Psoas muscle (tissue), 8 donors: Measurements from ENCODE around the gene BHLHE41. TPM values are rescaled to one million over a fixed set of nuclear protein-coding genes. Genes with fewer than 3 reads are reported as not detected.
A peak's percentile ranks its signal among the peaks of the same experiment; 100 is the strongest.

ENCODE experiments used
- ATAC-seq, 4 donors: fragments of 200-7000 bp; cut with Tn5 transposase; one replicate each; pipeline ENCODE4 v1.9.1; 2020; ENCODE audit warnings: moderate library complexity in 3 of 4, mild to moderate bottlenecking in 2 of 4
- DNase-seq, 2 donors: peaks; one replicate each; pipeline ENCODE4 v3.0.0-alpha.2; 2020
- H3K27ac ChIP-seq: fragments of 200-600 bp; one replicate; pipeline ENCODE4 v1.8.0; 2022
- H3K27me3 ChIP-seq, 3 donors: fragments of 200-600 bp in 1 of 3; one replicate each; pipeline versions ENCODE4 v1.6.1 to v1.8.0; 2013 to 2022; ENCODE audit warnings: low read length in 2 of 3, mild to moderate bottlenecking in 2 of 3, moderate library complexity in 1 of 3; ENCODE audit not compliant: insufficient read depth in 3 of 3
- H3K36me3 ChIP-seq, 2 donors: fragments of 200-600 bp in 1 of 2; one replicate each; pipeline versions ENCODE4 v1.6.1 to v1.8.0; 2013 to 2022; ENCODE audit warnings: low read depth in 1 of 2, mild to moderate bottlenecking in 1 of 2, moderate library complexity in 1 of 2; ENCODE audit not compliant: insufficient read depth in 1 of 2
- H3K4me1 ChIP-seq: fragments of 200-600 bp; one replicate; pipeline ENCODE4 v1.8.0; 2022
- H3K4me3 ChIP-seq: fragments of 200-600 bp; one replicate; pipeline ENCODE4 v1.8.0; 2022; ENCODE audit warnings: mild to moderate bottlenecking
- H3K9me3 ChIP-seq: fragments of 200-600 bp; one replicate; pipeline ENCODE4 v1.8.0; 2022
- CTCF ChIP-seq: fragments of 200-600 bp; IDR thresholded peaks from one replicate; pipeline ENCODE4 v1.8.0; 2022; ENCODE audit warnings: antibody characterized with exemption
- WGBS, 3 donors: extraction: QIAGEN DNeasy Blood & Tissue Kit; methylation state at CpG; one replicate each; pipeline versions ENCODE4 v1.1.6 to v1.1.7; 2013; 5-methylcytosine and 5-hydroxymethylcytosine counted together
- intact Hi-C, 2 donors: fragments of 100-400 bp; cut with DNase I; formaldehyde crosslinking; loops; one replicate each; pipeline versions ENCODE4 v1.11.0 to v1.14.2; 2022
- polyA plus RNA-seq, 3 donors: library from polyadenylated mRNA; stranded (reverse); fragments of 200-250 nt; gene quantifications; one replicate each; pipeline ENCODE4 v1.2.3, GENCODE V29; 2013
- total RNA-seq, 4 donors: library from RNA; stranded (reverse); fragmentation: NEBNext Ultra II Directional in 2 of 4; extraction: Animal tissue kit (Norgen Biotek cat#: 25700) in 2 of 4; gene quantifications; one replicate each; pipeline versions ENCODE4 v1.2.1 to v1.2.4, GENCODE V29; 2021 to 2023
- donor health status: healthy with polysubstance abuse.
- donor health status: DM: no; HTN: no; CAD: no; lungs with moderate emphysema.
- donor health status: Bipolar disorder and iron deficiency.
- donor health status: healthy.
- donor health status: DM: yes; HTN: yes; CAD: no.
- donor health status: DM: no; HTN: no; CAD: no.
- donor health status: DM: no; HTN: no; CAD: no.
- donor health status: DM: yes; HTN: yes; CAD: no.

BHLHE41 gene
- total and polyA plus RNA-seq, 7 donors, result 7.4 to 41.5 (median 11.1) TPM

- intact Hi-C loops, result loop anchor here in 1 of 2 donors (5.0 kb wide), 1 partner anchor 39 kb away; no protein-coding TSS in a partner anchor
- WGBS, 3 donors, result 30 to 43% (median 37%) methylated on average over 3 of the region's 3 CpGs
- TF ChIP-seq CTCF, result no peak
- DNase-seq, result no peak
- Histone ChIP-seq H3K36me3 (no peaks in the 10 kb centered on the region), H3K9me3 (no peaks in the 10 kb centered on the region), H3K27me3 (no peaks in the 10 kb centered on the region), H3K27ac (no peak overlapping the region), H3K4me3 (no peak overlapping the region), H3K4me1 (peaks cover 17% of the 10 kb centered on the region)
- peak in 2 of 4 donors; percentile 32 to 51 for ATAC-seq
Measured at GRCh38 chr12:26101350-26101734, 23.5 kb downstream of the BHLHE41 start.

GRCh38 chr12:26100666-26101349 lies 24.0 kb downstream of the BHLHE41 start:
- ATAC-seq (no peak), DNase-seq (no peak)
- Histone ChIP-seq H3K9me3 (no peaks in the 10 kb centered on the region), H3K4me3 (no peak overlapping the region), H3K27me3 (no peaks in the 10 kb centered on the region), H3K27ac (no peak overlapping the region), H3K4me1 (peaks cover 12% of the 10 kb centered on the region), H3K36me3 (no peaks in the 10 kb centered on the region)
- intact Hi-C loops, result loop anchor here in 1 of 2 donors (5.0 kb wide), 1 partner anchor 39 kb away; no protein-coding TSS in a partner anchor
- 49 to 71% (median 61%) methylated on average over 8 of the region's 8 CpGs for WGBS, 3 donors
- TF ChIP-seq CTCF, result no peak

- intact Hi-C loops, result loop anchor here (5.0 to 10.0 kb wide), 3 partner anchors 335 to 608 kb away; no protein-coding TSS in a partner anchor
- ATAC-seq (peak; percentile 92 to 99 (median 98)), DNase-seq (peak; percentile 67 to 82)
- WGBS, 3 donors, result 12 to 21% (median 14%) methylated on average over 6 of the region's 6 CpGs
- H3K27me3 ChIP-seq, result no peaks in the 10 kb centered on the region
- H3K9me3 ChIP-seq, result no peaks in the 10 kb centered on the region
- H3K27ac ChIP-seq, result no peak overlapping the region
- TF ChIP-seq CTCF, result peak; percentile 94
- H3K36me3 ChIP-seq, result no peaks in the 10 kb centered on the region
- peaks cover 8% of the 10 kb centered on the region for H3K4me1 ChIP-seq
- no peak overlapping the region for H3K4me3 ChIP-seq
Measured at GRCh38 chr12:26097046-26097878, 27.6 kb downstream of the BHLHE41 start.

- no peaks in the 10 kb centered on the region for H3K36me3 ChIP-seq
- 96 to 99% (median 98%) methylated on average over 2 of the region's 2 CpGs for WGBS, 3 donors
- no peak for TF ChIP-seq CTCF
- no peaks in the 10 kb centered on the region for H3K27me3 ChIP-seq
- no peak overlapping the region for H3K4me3 ChIP-seq
- ATAC-seq (no peak), DNase-seq (no peak)
- peaks cover 8% of the 10 kb centered on the region for H3K4me1 ChIP-seq
- intact Hi-C loops, result loop anchor here (5.0 to 10.0 kb wide), 3 partner anchors 336 to 609 kb away; no protein-coding TSS in a partner anchor
- H3K27ac ChIP-seq, result no peak overlapping the region
- H3K9me3 ChIP-seq, result no peaks in the 10 kb centered on the region
Measured at GRCh38 chr12:26096036-26096435, 28.8 kb downstream of the BHLHE41 start.
